ENCODE measurements around the gene KANSL3. TPM values are rescaled to one million over a fixed set of nuclear protein-coding genes. Genes with fewer than 3 reads are reported as not detected.
A peak's percentile ranks its signal among the peaks of the same experiment; 100 is the strongest.

The KANSL3 gene
- total RNA-seq, 6 donors from 2014 or later, result 41.3 to 133 (median 53.0) TPM

GRCh38 chr2:96633641-96634040, 4.5 kb downstream of the KANSL3 start:
- H3K27ac ChIP-seq, result no peak overlapping the region
- no peak overlapping the region for H3K4me3 ChIP-seq
- ATAC-seq (ENCODE audit: low FRiP score in 2 of 2) (no peak), DNase-seq (no peak)
- WGBS, 2 donors, result 87 to 89% methylated on average over 9 of the region's 9 CpGs
- no peak for TF ChIP-seq POLR2A (IDR thresholded peaks at IDR 0.05)
- TF ChIP-seq, protein P1, sequence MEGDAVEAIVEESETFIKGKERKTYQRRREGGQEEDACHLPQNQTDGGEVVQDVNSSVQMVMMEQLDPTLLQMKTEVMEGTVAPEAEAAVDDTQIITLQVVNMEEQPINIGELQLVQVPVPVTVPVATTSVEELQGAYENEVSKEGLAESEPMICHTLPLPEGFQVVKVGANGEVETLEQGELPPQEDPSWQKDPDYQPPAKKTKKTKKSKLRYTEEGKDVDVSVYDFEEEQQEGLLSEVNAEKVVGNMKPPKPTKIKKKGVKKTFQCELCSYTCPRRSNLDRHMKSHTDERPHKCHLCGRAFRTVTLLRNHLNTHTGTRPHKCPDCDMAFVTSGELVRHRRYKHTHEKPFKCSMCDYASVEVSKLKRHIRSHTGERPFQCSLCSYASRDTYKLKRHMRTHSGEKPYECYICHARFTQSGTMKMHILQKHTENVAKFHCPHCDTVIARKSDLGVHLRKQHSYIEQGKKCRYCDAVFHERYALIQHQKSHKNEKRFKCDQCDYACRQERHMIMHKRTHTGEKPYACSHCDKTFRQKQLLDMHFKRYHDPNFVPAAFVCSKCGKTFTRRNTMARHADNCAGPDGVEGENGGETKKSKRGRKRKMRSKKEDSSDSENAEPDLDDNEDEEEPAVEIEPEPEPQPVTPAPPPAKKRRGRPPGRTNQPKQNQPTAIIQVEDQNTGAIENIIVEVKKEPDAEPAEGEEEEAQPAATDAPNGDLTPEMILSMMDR (IDR thresholded peaks at IDR 0.05), result no peak
- TF ChIP-seq EP300 (IDR thresholded peaks at IDR 0.05), result no peak
- no peak for TF ChIP-seq POLR2AphosphoS5 (IDR thresholded peaks at IDR 0.05)
- H3K9me3 ChIP-seq, result no peaks in the 10 kb centered on the region
- peaks cover 3 to 44% (median 18%) of the 10 kb centered on the region in 4 donors for H3K36me3 ChIP-seq
- peaks cover 35 to 53% (median 41%) of the 10 kb centered on the region in 4 donors for H3K4me1 ChIP-seq
- peaks cover 0 to 2% (median 0%) of the 10 kb centered on the region in 4 donors for H3K27me3 ChIP-seq

GRCh38 chr2:96631804-96632435, 6.2 kb downstream of the KANSL3 start:
- Histone ChIP-seq H3K27ac (peak overlapping the region; percentile 1 to 26 (median 22)), H3K4me1 (peaks cover 35 to 55% (median 46%) of the 10 kb centered on the region in 4 donors), H3K9me3 (no peaks in the 10 kb centered on the region), H3K4me3 (no peak overlapping the region), H3K36me3 (peaks cover 3 to 52% (median 26%) of the 10 kb centered on the region in 4 donors), H3K27me3 (no peaks in the 10 kb centered on the region)
- WGBS, 2 donors, result 75 to 82% methylated on average over 4 of the region's 4 CpGs
- no peak for DNase-seq
- no peak for TF ChIP-seq POLR2A (IDR thresholded peaks at IDR 0.05)
- TF ChIP-seq, protein P1 (IDR thresholded peaks at IDR 0.05), result no peak
- no peak for TF ChIP-seq EP300 (IDR thresholded peaks at IDR 0.05)
- TF ChIP-seq POLR2AphosphoS5 (IDR thresholded peaks at IDR 0.05), result no peak
- ATAC-seq (ENCODE audit: low FRiP score in 2 of 2), result no peak

DNA sequence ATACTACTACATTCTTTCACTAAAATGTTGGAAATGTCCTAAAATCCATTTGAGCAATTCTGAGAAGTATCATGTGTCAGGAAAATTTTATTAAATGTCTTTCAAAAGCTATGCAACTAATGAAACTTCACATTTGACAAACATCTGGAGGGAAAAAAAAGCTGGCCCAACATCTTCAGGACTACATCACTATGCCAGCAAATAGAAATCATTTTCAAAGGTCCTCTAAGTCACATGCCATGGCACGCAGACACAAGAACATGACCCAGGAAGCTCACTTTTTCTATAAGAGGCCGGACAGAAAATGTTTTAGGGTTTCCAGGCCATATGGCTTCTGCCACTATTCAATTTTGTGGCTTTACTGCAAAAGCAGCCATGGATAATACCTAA, 11.6 kb downstream of the KANSL3 start:
- TF ChIP-seq POLR2AphosphoS5 (IDR thresholded peaks at IDR 0.05), result no peak
- TF ChIP-seq POLR2A (IDR thresholded peaks at IDR 0.05), result no peak
- no peak for TF ChIP-seq EP300 (IDR thresholded peaks at IDR 0.05)
- TF ChIP-seq, protein P1 (IDR thresholded peaks at IDR 0.05), result no peak
- Histone ChIP-seq H3K4me3 (no peak overlapping the region), H3K9me3 (no peaks in the 10 kb centered on the region), H3K4me1 (peaks cover 28 to 50% (median 37%) of the 10 kb centered on the region in 4 donors), H3K27me3 (no peaks in the 10 kb centered on the region), H3K36me3 (peaks cover 0 to 37% (median 21%) of the 10 kb centered on the region in 4 donors), H3K27ac (peak overlapping the region; percentile 23 to 78 (median 56))
- ATAC-seq (ENCODE audit: low FRiP score in 2 of 2) (no peak), DNase-seq (no peak)
- WGBS, 2 donors, result 42 to 54% methylated on average over 2 of the region's 2 CpGs

- peaks cover 24 to 55% (median 35%) of the 10 kb centered on the region in 4 donors for H3K4me1 ChIP-seq
- no peak for DNase-seq
- H3K27ac ChIP-seq, result peak overlapping the region; percentile 23 to 78 (median 56)
- 29 to 35% methylated on average over 5 of the region's 5 CpGs for WGBS, 2 donors
- TF ChIP-seq POLR2AphosphoS5 (IDR thresholded peaks at IDR 0.05), result no peak
- TF ChIP-seq EP300 (IDR thresholded peaks at IDR 0.05), result no peak
- TF ChIP-seq, protein P1 (IDR thresholded peaks at IDR 0.05), result no peak
- TF ChIP-seq POLR2A (IDR thresholded peaks at IDR 0.05), result no peak
- no peaks in the 10 kb centered on the region for H3K27me3 ChIP-seq
- H3K36me3 ChIP-seq, result peaks cover 0 to 31% (median 17%) of the 10 kb centered on the region in 4 donors
- H3K9me3 ChIP-seq, result no peaks in the 10 kb centered on the region
- no peak overlapping the region for H3K4me3 ChIP-seq
- ATAC-seq (ENCODE audit: low FRiP score in 2 of 2), result no peak
These were observed 12.2 kb downstream of the KANSL3 start for GRCh38 chr2:96625571-96626552.
